ENCODE results near the gene CDC27.
"Not testable (repeated sequence)": the region's sequence is repeated elsewhere in the genome, so short reads cannot be mapped to it uniquely, and the experiment has no call there.

CDC27 gene

DNA sequence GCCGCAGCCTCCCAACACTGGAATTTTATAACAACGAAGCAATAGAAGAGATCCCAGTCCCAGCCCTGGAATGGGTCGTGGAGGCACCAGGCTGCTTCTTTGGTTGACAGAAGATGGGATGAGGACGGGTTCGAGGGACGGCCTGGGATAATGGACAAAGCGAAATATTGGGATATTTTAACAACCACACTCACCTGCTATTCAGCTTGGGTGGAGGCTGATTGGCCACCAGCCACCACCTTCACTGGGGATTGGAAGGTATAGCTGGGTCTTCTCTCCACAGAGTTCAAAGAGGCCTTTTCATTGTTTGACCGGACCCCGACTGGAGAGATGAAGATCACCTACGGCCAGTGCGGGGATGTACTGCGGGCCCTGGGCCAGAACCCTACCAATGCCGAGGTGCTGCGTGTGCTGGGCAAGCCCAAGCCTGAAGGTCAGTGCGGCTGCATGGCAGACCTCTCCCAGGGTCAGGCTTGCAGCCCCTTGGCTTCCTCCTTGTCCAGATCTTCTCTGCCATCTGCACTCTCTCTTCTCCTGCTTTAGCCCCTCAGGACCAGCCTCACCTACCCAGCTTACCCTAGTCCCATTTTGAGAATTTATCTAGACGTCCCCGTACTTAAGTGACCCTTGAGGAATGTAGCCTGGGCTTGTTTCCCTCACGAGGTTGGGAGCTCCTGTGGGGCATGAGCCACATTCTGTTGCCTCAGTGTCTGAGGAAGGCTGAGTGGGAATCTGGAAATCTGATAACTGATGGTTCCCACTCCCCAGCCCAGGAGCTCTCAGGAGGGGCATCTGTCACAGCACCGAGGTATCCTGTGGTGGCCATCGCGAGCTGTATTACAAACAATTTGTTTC lies 30.8 kb upstream of the CDC27 start:
- Histone ChIP-seq H3K4me1 (ENCODE audit: insufficient read depth, insufficient read length) (peaks cover 6% of the 10 kb centered on the region), H3K36me3 (ENCODE audit: insufficient read depth, insufficient read length, low read length) (peaks cover 4% of the 10 kb centered on the region), H3K27me3 (ENCODE audit: insufficient read depth, insufficient read length) (peaks cover 11% of the 10 kb centered on the region), H3K9ac (ENCODE audit: insufficient read length, low read depth) (no peak overlapping the region), H3K9me3 (ENCODE audit: insufficient read depth, low read length) (peaks cover 12% of the 10 kb centered on the region; the same call in 1 of the 2 replicates), H3K4me3 (ENCODE audit: insufficient read length, low read depth) (no peak overlapping the region)
- TF ChIP-seq ZNF274 (IDR thresholded peaks at IDR 0.05; ENCODE audit: low read depth, low read length) (no peak), SUZ12 (IDR thresholded peaks at IDR 0.05; ENCODE audit: extremely low read depth, insufficient read depth, insufficient read length) (no peak), YY1 (IDR thresholded peaks at IDR 0.05; ENCODE audit: insufficient read depth, insufficient read length) (no peak)
- no peak for DNase-seq (ENCODE audit: low read depth, low spot score)

DNA sequence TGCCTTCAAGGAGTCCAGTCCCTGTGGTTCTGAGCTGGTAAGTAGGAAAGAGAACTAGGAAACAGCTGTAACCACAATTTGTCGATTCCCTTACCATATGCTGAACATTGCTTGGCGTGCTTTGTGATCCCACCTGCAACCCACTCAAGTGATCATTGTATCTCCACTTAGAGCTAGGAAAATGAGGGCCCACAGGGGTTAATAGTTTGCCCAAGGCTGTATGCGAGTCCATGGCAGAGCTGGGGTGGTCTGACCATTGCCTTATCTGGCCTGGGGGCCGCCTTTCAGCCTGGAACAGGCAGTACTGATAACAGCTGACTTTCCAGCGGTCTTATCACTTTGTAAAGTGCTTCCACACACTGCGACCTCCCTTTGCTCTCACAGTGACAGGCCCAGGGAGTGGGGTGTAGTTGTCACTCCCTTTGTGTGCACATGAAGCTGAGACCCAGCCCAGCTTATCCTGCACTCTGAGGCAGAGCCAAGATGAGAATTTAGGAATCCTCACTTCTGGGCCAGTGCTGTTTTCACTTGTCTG lies 29.9 kb upstream of the CDC27 start:
- no peak overlapping the region for H3K4me3 ChIP-seq (ENCODE audit: insufficient read length, low read depth)
- no peak for DNase-seq (ENCODE audit: low read depth, low spot score)
- TF ChIP-seq SUZ12 (IDR thresholded peaks at IDR 0.05; ENCODE audit: extremely low read depth, insufficient read depth, insufficient read length), result no peak
- TF ChIP-seq ZNF274 (IDR thresholded peaks at IDR 0.05; ENCODE audit: low read depth, low read length), result no peak
- TF ChIP-seq YY1 (IDR thresholded peaks at IDR 0.05; ENCODE audit: insufficient read depth, insufficient read length), result no peak
- H3K9me3 ChIP-seq (ENCODE audit: insufficient read depth, low read length), result peaks cover 5% of the 10 kb centered on the region; the same call in 1 of the 2 replicates
- H3K36me3 ChIP-seq (ENCODE audit: insufficient read depth, insufficient read length, low read length), result peaks cover 4% of the 10 kb centered on the region
- peaks cover 11% of the 10 kb centered on the region for H3K27me3 ChIP-seq (ENCODE audit: insufficient read depth, insufficient read length)
- H3K9ac ChIP-seq (ENCODE audit: insufficient read length, low read depth), result no peak overlapping the region
- H3K4me1 ChIP-seq (ENCODE audit: insufficient read depth, insufficient read length), result peaks cover 6% of the 10 kb centered on the region

DNA sequence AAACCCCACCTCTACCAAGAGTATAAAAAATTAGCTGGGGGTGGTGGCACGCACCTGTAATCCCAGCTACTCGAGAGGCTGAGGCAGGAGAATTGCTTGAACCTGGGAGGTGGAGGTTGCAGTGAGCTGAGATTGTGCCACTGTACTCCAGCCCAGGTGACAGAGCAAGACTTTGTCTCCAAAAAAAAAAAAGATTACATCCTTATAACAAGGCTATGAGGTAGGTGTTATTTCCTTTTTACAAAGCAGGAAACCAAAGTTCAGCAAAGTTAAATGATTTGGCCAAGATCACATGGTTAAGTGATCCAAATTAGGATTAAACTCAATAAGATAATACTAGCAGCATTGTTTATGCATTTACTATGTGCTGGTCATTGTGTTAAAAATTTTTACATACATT lies 28.2 kb upstream of the CDC27 start:
- H3K4me1 ChIP-seq (ENCODE audit: insufficient read depth, insufficient read length); DNase-seq (ENCODE audit: low read depth, low spot score); H3K9me3 ChIP-seq (ENCODE audit: insufficient read depth, low read length); H3K36me3 ChIP-seq (ENCODE audit: insufficient read depth, insufficient read length, low read length); H3K4me3 ChIP-seq (ENCODE audit: insufficient read length, low read depth); H3K9ac ChIP-seq (ENCODE audit: insufficient read length, low read depth): not testable (repeated sequence)
- H3K27me3 ChIP-seq (ENCODE audit: insufficient read depth, insufficient read length), result peaks cover 11% of the 10 kb centered on the region

DNA sequence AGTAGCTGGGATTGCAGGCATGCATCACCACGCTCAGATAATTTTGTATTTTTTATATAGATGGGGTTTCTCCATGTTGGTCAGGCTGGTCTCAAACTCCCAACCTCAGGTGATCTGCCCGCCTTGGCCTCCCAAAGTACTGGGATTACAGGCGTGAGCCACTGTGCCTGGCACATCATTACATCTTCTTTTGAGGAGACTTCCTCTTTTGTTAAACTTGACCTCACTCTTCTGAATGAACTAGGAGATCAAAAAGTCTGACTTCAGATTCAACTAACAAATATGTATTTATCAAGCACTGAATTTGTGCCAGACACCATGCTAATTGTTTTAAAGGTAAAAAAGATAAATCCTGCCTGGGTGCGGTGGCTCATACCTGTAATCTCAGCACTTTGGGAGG lies 27.7 kb upstream of the CDC27 start:
- H3K4me3 ChIP-seq (ENCODE audit: insufficient read length, low read depth), result not testable (repeated sequence)

DNA sequence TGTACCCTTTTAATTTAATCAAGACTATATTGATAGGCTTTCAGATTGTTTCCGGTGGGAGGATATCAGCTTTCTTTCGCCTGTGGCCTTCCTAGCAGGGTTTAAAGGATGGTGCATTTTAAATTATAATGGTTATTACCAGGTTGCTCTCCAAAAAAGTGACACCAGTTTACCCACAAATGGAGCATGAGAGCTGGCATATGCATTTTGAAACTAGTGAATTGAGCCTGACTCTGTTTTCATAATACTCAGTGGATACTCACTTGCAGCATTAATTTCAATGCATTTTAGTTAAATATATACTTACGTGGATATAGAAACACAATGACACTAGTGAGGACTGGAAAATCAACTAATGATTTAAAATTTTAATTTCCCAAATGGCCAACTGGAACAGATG lies 25.8 kb upstream of the CDC27 start:
- no peaks in the 10 kb centered on the region for H3K27me3 ChIP-seq (ENCODE audit: insufficient read depth, insufficient read length)
- H3K4me1 ChIP-seq (ENCODE audit: insufficient read depth, insufficient read length), result peaks cover 11% of the 10 kb centered on the region
- DNase-seq (ENCODE audit: low read depth, low spot score), result no peak
- no peak overlapping the region for H3K4me3 ChIP-seq (ENCODE audit: insufficient read length, low read depth)
- no peaks in the 10 kb centered on the region for H3K36me3 ChIP-seq (ENCODE audit: insufficient read depth, insufficient read length, low read length)
- TF ChIP-seq YY1 (IDR thresholded peaks at IDR 0.05; ENCODE audit: insufficient read depth, insufficient read length) (no peak), ZNF274 (IDR thresholded peaks at IDR 0.05; ENCODE audit: low read depth, low read length) (no peak), SUZ12 (IDR thresholded peaks at IDR 0.05; ENCODE audit: extremely low read depth, insufficient read depth, insufficient read length) (no peak)
- H3K9ac ChIP-seq (ENCODE audit: insufficient read length, low read depth), result no peak overlapping the region
- H3K9me3 ChIP-seq (ENCODE audit: insufficient read depth, low read length), result no peaks in the 10 kb centered on the region

More for the DNA sequence above, 27.7 kb upstream of the CDC27 start:
- DNase-seq (ENCODE audit: low read depth, low spot score); H3K36me3 ChIP-seq (ENCODE audit: insufficient read depth, insufficient read length, low read length); H3K27me3 ChIP-seq (ENCODE audit: insufficient read depth, insufficient read length); H3K4me1 ChIP-seq (ENCODE audit: insufficient read depth, insufficient read length); H3K9me3 ChIP-seq (ENCODE audit: insufficient read depth, low read length); H3K9ac ChIP-seq (ENCODE audit: insufficient read length, low read depth): not testable (repeated sequence)

DNA sequence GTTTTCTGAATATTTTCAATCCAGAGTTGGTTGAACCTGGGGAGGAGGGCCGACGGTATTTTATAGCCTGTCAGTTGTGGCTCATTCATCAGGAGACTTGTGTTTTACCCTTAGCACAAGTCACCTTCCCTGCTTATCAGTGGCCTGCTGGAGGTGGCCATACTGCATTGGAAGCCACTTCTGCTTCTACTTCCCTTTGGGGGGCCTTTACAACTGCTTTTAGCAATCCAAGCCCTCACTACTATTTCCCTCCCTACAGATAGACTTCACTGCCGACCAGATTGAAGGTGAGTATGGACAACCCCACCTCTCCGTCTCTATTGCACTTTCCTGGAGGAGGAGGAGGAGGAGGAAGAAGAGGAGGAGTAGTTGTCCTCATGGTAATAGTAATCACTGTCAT lies 24.4 kb upstream of the CDC27 start:
- Histone ChIP-seq H3K9me3 (ENCODE audit: insufficient read depth, low read length) (no peaks in the 10 kb centered on the region), H3K4me3 (ENCODE audit: insufficient read length, low read depth) (no peak overlapping the region), H3K27me3 (ENCODE audit: insufficient read depth, insufficient read length) (no peaks in the 10 kb centered on the region), H3K36me3 (ENCODE audit: insufficient read depth, insufficient read length, low read length) (no peaks in the 10 kb centered on the region), H3K4me1 (ENCODE audit: insufficient read depth, insufficient read length) (peaks cover 17% of the 10 kb centered on the region), H3K9ac (ENCODE audit: insufficient read length, low read depth) (no peak overlapping the region)
- DNase-seq (ENCODE audit: low read depth, low spot score), result no peak
- TF ChIP-seq YY1 (IDR thresholded peaks at IDR 0.05; ENCODE audit: insufficient read depth, insufficient read length) (no peak), SUZ12 (IDR thresholded peaks at IDR 0.05; ENCODE audit: extremely low read depth, insufficient read depth, insufficient read length) (no peak), ZNF274 (IDR thresholded peaks at IDR 0.05; ENCODE audit: low read depth, low read length) (no peak)

DNA sequence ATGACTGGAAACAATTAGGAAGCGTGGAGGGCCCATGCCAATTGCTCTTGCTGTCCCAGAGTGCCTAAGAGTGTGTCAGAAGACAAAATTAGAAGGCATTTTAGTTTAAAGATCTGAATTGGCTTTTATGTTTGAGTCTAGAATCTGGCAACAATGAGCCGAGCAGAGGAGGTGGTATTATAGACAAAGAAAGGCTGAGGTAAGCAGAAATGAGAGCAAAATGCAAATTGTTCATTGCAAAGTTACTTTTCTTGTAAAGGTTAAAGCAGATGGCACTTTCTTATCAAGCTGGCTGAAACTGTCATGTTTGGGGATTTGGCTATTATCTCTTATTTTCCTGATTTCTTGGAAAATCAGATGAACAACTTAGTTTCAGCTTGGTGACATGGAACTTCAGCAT lies 23.4 kb upstream of the CDC27 start:
- H3K4me1 ChIP-seq (ENCODE audit: insufficient read depth, insufficient read length), result peaks cover 17% of the 10 kb centered on the region
- H3K4me3 ChIP-seq (ENCODE audit: insufficient read length, low read depth), result no peak overlapping the region

More for the DNA sequence above, 23.4 kb upstream of the CDC27 start:
- TF ChIP-seq ZNF274 (IDR thresholded peaks at IDR 0.05; ENCODE audit: low read depth, low read length) (no peak), YY1 (IDR thresholded peaks at IDR 0.05; ENCODE audit: insufficient read depth, insufficient read length) (no peak), SUZ12 (IDR thresholded peaks at IDR 0.05; ENCODE audit: extremely low read depth, insufficient read depth, insufficient read length) (no peak)
- DNase-seq (ENCODE audit: low read depth, low spot score), result no peak
- Histone ChIP-seq H3K36me3 (ENCODE audit: insufficient read depth, insufficient read length, low read length) (no peaks in the 10 kb centered on the region), H3K9me3 (ENCODE audit: insufficient read depth, low read length) (no peaks in the 10 kb centered on the region), H3K27me3 (ENCODE audit: insufficient read depth, insufficient read length) (no peaks in the 10 kb centered on the region), H3K9ac (ENCODE audit: insufficient read length, low read depth) (no peak overlapping the region)

Data from NT2/D1 (cell line).